Endometrial microvascular endothelial cells (primary cell): ENCODE data around the gene PGGT1B. TPM values are rescaled to one million over a fixed set of nuclear protein-coding genes. Genes with fewer than 3 reads are reported as not detected.

Source experiments
- total RNA-seq: library from RNA; depleted of rRNA; stranded (reverse); fragments of >200 nt; gene quantifications from one replicate; pipeline ENCODE4 v1.2.3, GENCODE V29; 2015; ENCODE audit errors: inconsistent ontology term

PGGT1B gene
- total RNA-seq, 1 donor from 2014 or later, result 5.2 TPM

Other genes with a start within 250 kb of the PGGT1B start
- not detected for gene TRIM36, start 93.0 kb downstream of the PGGT1B start, total RNA-seq
- 5.7 TPM for gene CCDC112, start 33.8 kb upstream of the PGGT1B start, total RNA-seq